ENCODE data around the gene MRPL55.

MRPL55 gene

GRCh38 chr1:228139931-228140723 is 31.0 kb upstream of the MRPL55 start, which contains the start of gene GUK1:
GUK1 (plus strand) TSS chr1:228140279; CDS start chr1:228140303, 24 bp downstream.
- FAIRE-seq: peak; percentile 100
- TF ChIP-seq TAF1 (IDR thresholded peaks at IDR 0.05; ENCODE audit: borderline replicate concordance, low read depth, low read length): peak; percentile 43
- peak; percentile 55 for TF ChIP-seq POLR2AphosphoS5 (IDR thresholded peaks at IDR 0.05; ENCODE audit: low read depth, low read length)
- TF ChIP-seq POLR2A (IDR thresholded peaks at IDR 0.05; ENCODE audit: low read depth, low read length): peak; percentile 84
- DNase-seq (ENCODE audit: insufficient read length): peak; percentile 94

GRCh38 chr1:228139406-228139930 is 30.4 kb upstream of the MRPL55 start:
- no peak for FAIRE-seq
- DNase-seq (ENCODE audit: insufficient read length): no peak
- no peak for TF ChIP-seq TAF1 (IDR thresholded peaks at IDR 0.05; ENCODE audit: borderline replicate concordance, low read depth, low read length)
- 0 out of 2 replicates have a peak, but pooled peaks have one; percentile 21 for TF ChIP-seq POLR2AphosphoS5 (IDR thresholded peaks at IDR 0.05; ENCODE audit: low read depth, low read length)

- FAIRE-seq (no peak), DNase-seq (ENCODE audit: insufficient read length) (no peak)
- no peak for TF ChIP-seq POLR2AphosphoS5 (IDR thresholded peaks at IDR 0.05; ENCODE audit: low read depth, low read length)
- no peak for TF ChIP-seq POLR2A (IDR thresholded peaks at IDR 0.05; ENCODE audit: low read depth, low read length)
- TF ChIP-seq TAF1 (IDR thresholded peaks at IDR 0.05; ENCODE audit: borderline replicate concordance, low read depth, low read length): no peak
These were observed 27.8 kb upstream of the MRPL55 start for GRCh38 chr1:228136901-228137300.

- FAIRE-seq: no peak
- TF ChIP-seq TAF1 (IDR thresholded peaks at IDR 0.05; ENCODE audit: borderline replicate concordance, low read depth, low read length) (no peak), POLR2A (IDR thresholded peaks at IDR 0.05; ENCODE audit: low read depth, low read length) (no peak), POLR2AphosphoS5 (IDR thresholded peaks at IDR 0.05; ENCODE audit: low read depth, low read length) (no peak)
- DNase-seq (ENCODE audit: insufficient read length): no peak
These were observed 25.5 kb upstream of the MRPL55 start for GRCh38 chr1:228134591-228134990.

GRCh38 chr1:228131766-228132165 is 22.7 kb upstream of the MRPL55 start:
- DNase-seq (ENCODE audit: insufficient read length): no peak
- no peak for FAIRE-seq
- TF ChIP-seq POLR2AphosphoS5 (IDR thresholded peaks at IDR 0.05; ENCODE audit: low read depth, low read length) (no peak), TAF1 (IDR thresholded peaks at IDR 0.05; ENCODE audit: borderline replicate concordance, low read depth, low read length) (no peak), POLR2A (IDR thresholded peaks at IDR 0.05; ENCODE audit: low read depth, low read length) (no peak)

- DNase-seq (ENCODE audit: insufficient read length): no peak
- TF ChIP-seq TAF1 (IDR thresholded peaks at IDR 0.05; ENCODE audit: borderline replicate concordance, low read depth, low read length) (no peak), POLR2AphosphoS5 (IDR thresholded peaks at IDR 0.05; ENCODE audit: low read depth, low read length) (no peak), POLR2A (IDR thresholded peaks at IDR 0.05; ENCODE audit: low read depth, low read length) (no peak)
- no peak for FAIRE-seq
These were observed 16.1 kb upstream of the MRPL55 start for GRCh38 chr1:228125185-228125584.

- no peak for FAIRE-seq
- no peak for DNase-seq (ENCODE audit: insufficient read length)
- TF ChIP-seq POLR2A (IDR thresholded peaks at IDR 0.05; ENCODE audit: low read depth, low read length) (no peak), POLR2AphosphoS5 (IDR thresholded peaks at IDR 0.05; ENCODE audit: low read depth, low read length) (no peak), TAF1 (IDR thresholded peaks at IDR 0.05; ENCODE audit: borderline replicate concordance, low read depth, low read length) (no peak)
These were observed 14.4 kb upstream of the MRPL55 start for GRCh38 chr1:228123505-228123904.

GRCh38 chr1:228122921-228123441 is 13.9 kb upstream of the MRPL55 start:
- no peak for FAIRE-seq
- TF ChIP-seq POLR2AphosphoS5 (IDR thresholded peaks at IDR 0.05; ENCODE audit: low read depth, low read length) (no peak), TAF1 (IDR thresholded peaks at IDR 0.05; ENCODE audit: borderline replicate concordance, low read depth, low read length) (no peak), POLR2A (IDR thresholded peaks at IDR 0.05; ENCODE audit: low read depth, low read length) (no peak)
- no peak for DNase-seq (ENCODE audit: insufficient read length)

GRCh38 chr1:228120857-228121489 is 11.9 kb upstream of the MRPL55 start:
- TF ChIP-seq POLR2AphosphoS5 (IDR thresholded peaks at IDR 0.05; ENCODE audit: low read depth, low read length) (no peak), TAF1 (IDR thresholded peaks at IDR 0.05; ENCODE audit: borderline replicate concordance, low read depth, low read length) (no peak), POLR2A (IDR thresholded peaks at IDR 0.05; ENCODE audit: low read depth, low read length) (no peak)
- DNase-seq (ENCODE audit: insufficient read length) (no peak), FAIRE-seq (no peak)

- FAIRE-seq: no peak
These were observed 11.3 kb upstream of the MRPL55 start for GRCh38 chr1:228120351-228120750.

GRCh38 chr1:228118040-228118439 is 8.9 kb upstream of the MRPL55 start:
- TF ChIP-seq TAF1 (IDR thresholded peaks at IDR 0.05; ENCODE audit: borderline replicate concordance, low read depth, low read length) (no peak), POLR2AphosphoS5 (IDR thresholded peaks at IDR 0.05; ENCODE audit: low read depth, low read length) (no peak), POLR2A (IDR thresholded peaks at IDR 0.05; ENCODE audit: low read depth, low read length) (no peak)
- FAIRE-seq (no peak), DNase-seq (ENCODE audit: insufficient read length) (no peak)

More at GRCh38 chr1:228120351-228120750, 11.3 kb upstream of the MRPL55 start:
- DNase-seq (ENCODE audit: insufficient read length): no peak
- no peak for TF ChIP-seq TAF1 (IDR thresholded peaks at IDR 0.05; ENCODE audit: borderline replicate concordance, low read depth, low read length)
- no peak for TF ChIP-seq POLR2A (IDR thresholded peaks at IDR 0.05; ENCODE audit: low read depth, low read length)
- no peak for TF ChIP-seq POLR2AphosphoS5 (IDR thresholded peaks at IDR 0.05; ENCODE audit: low read depth, low read length)
